T-helper 17 cell (primary cell): ENCODE results near the gene FAM217A. TPM values are rescaled to one million over a fixed set of nuclear protein-coding genes. Genes with fewer than 3 reads are reported as not detected.
A peak's percentile ranks its signal among the peaks of the same experiment; 100 is the strongest.
"Not testable (repeated sequence)": the region's sequence is repeated elsewhere in the genome, so short reads cannot be mapped to it uniquely, and the experiment has no call there.

ENCODE experiments used
- ATAC-seq: fragments of 150-1000 bp; cut with Tn5 transposase; 2 replicates; pipeline ENCODE4 v1.10.0; 2021; ENCODE audit warnings: mild to moderate bottlenecking, moderate library complexity
- DNase-seq, 3 donors: peaks; one replicate each; pipeline versions ENCODE4 v3.0.0 to v3.0.0-alpha.2; 2020 to 2021
- H3K9me3 ChIP-seq: one replicate; pipeline ENCODE4 v1.7.0; 2013; ENCODE audit warnings: low read length, mild to moderate bottlenecking; ENCODE audit not compliant: control insufficient read depth, poor library complexity, severe bottlenecking
- H3K27ac Mint-ChIP-seq: one replicate; pipeline ENCODE4 v1.8.0; 2022; ENCODE audit warnings: mild to moderate bottlenecking, moderate library complexity, mixed read lengths
- H3K27me3 Mint-ChIP-seq: one replicate; pipeline ENCODE4 v1.8.0; 2022; ENCODE audit warnings: mixed read lengths
- H3K36me3 Mint-ChIP-seq: one replicate; pipeline ENCODE4 v1.8.0; 2022; ENCODE audit warnings: low read depth, mixed read lengths
- H3K4me1 Mint-ChIP-seq: one replicate; pipeline ENCODE4 v1.8.0; 2022; ENCODE audit warnings: mild to moderate bottlenecking, mixed read lengths
- H3K4me3 Mint-ChIP-seq: one replicate; pipeline ENCODE4 v1.8.0; 2022; ENCODE audit warnings: mild to moderate bottlenecking, moderate library complexity, mixed read lengths
- total RNA-seq, 4 donors: library from RNA in 2 of 4; stranded (reverse) in 2 of 4; gene quantifications; one replicate each; pipeline ENCODE4 v1.2.3 and lab custom pipeline; 2022 to 2026

Gene FAM217A
- total RNA-seq, 2 donors from 2014 or later = not detected

- Mint-ChIP-seq H3K36me3 (no peaks in the 10 kb centered on the region), H3K27ac (no peak overlapping the region), H3K4me1 (no peaks in the 10 kb centered on the region), H3K4me3 (no peak overlapping the region), H3K27me3 (peaks cover 12% of the 10 kb centered on the region)
- ATAC-seq (no peak), DNase-seq (no peak)
- H3K9me3 ChIP-seq = no peaks in the 10 kb centered on the region
Measured at GRCh38 chr6:4103929-4104328, 25.0 kb upstream of the FAM217A start.

- ATAC-seq (no peak), DNase-seq (no peak)
- no peak overlapping the region for H3K4me3 Mint-ChIP-seq
- no peaks in the 10 kb centered on the region for H3K9me3 ChIP-seq
- H3K27me3 Mint-ChIP-seq = peaks cover 14% of the 10 kb centered on the region
- H3K36me3 Mint-ChIP-seq = no peaks in the 10 kb centered on the region
- H3K27ac Mint-ChIP-seq = no peak overlapping the region
- no peaks in the 10 kb centered on the region for H3K4me1 Mint-ChIP-seq
Measured at GRCh38 chr6:4102687-4103244, 23.8 kb upstream of the FAM217A start.

GRCh38 chr6:4101298-4101697 is 22.4 kb upstream of the FAM217A start:
- H3K36me3 Mint-ChIP-seq = no peaks in the 10 kb centered on the region
- H3K27me3 Mint-ChIP-seq = peaks cover 14% of the 10 kb centered on the region
- H3K4me3 Mint-ChIP-seq = no peak overlapping the region
- ATAC-seq = no peak
- no peak for DNase-seq
- no peaks in the 10 kb centered on the region for H3K4me1 Mint-ChIP-seq
- H3K9me3 ChIP-seq = no peaks in the 10 kb centered on the region
- H3K27ac Mint-ChIP-seq = no peak overlapping the region

- Mint-ChIP-seq H3K36me3 (no peaks in the 10 kb centered on the region), H3K27ac (no peak overlapping the region)
Measured at GRCh38 chr6:4100655-4101054, 21.7 kb upstream of the FAM217A start.

GRCh38 chr6:4093288-4093687 is 14.4 kb upstream of the FAM217A start:
- Mint-ChIP-seq H3K36me3 (no peaks in the 10 kb centered on the region), H3K27ac (no peak overlapping the region), H3K4me3 (no peak overlapping the region), H3K4me1 (no peaks in the 10 kb centered on the region), H3K27me3 (peaks cover 7% of the 10 kb centered on the region)
- ATAC-seq (no peak), DNase-seq (no peak)
- no peaks in the 10 kb centered on the region for H3K9me3 ChIP-seq

More at GRCh38 chr6:4100655-4101054, 21.7 kb upstream of the FAM217A start:
- no peak for DNase-seq
- ATAC-seq = no peak
- H3K4me1 Mint-ChIP-seq = no peaks in the 10 kb centered on the region
- H3K4me3 Mint-ChIP-seq = no peak overlapping the region
- H3K9me3 ChIP-seq = no peaks in the 10 kb centered on the region
- peaks cover 12% of the 10 kb centered on the region for H3K27me3 Mint-ChIP-seq

GRCh38 chr6:4091941-4092340 is 13.0 kb upstream of the FAM217A start:
- DNase-seq = no peak
- Mint-ChIP-seq H3K27ac (no peak overlapping the region), H3K4me1 (no peaks in the 10 kb centered on the region), H3K4me3 (no peak overlapping the region), H3K27me3 (peaks cover 8% of the 10 kb centered on the region), H3K36me3 (no peaks in the 10 kb centered on the region)
- no peak for ATAC-seq
- H3K9me3 ChIP-seq = no peaks in the 10 kb centered on the region

- H3K27ac Mint-ChIP-seq, DNase-seq, ATAC-seq, H3K9me3 ChIP-seq, H3K4me1 Mint-ChIP-seq, H3K36me3 Mint-ChIP-seq, H3K4me3 Mint-ChIP-seq, H3K27me3 Mint-ChIP-seq: not testable (repeated sequence)
Measured at GRCh38 chr6:4090043-4090442, 11.1 kb upstream of the FAM217A start.

GRCh38 chr6:4088704-4089103 is 9.8 kb upstream of the FAM217A start:
- H3K27me3 Mint-ChIP-seq = peaks cover 8% of the 10 kb centered on the region
- no peak for ATAC-seq
- DNase-seq = no peak
- H3K27ac Mint-ChIP-seq = no peak overlapping the region
- no peak overlapping the region for H3K4me3 Mint-ChIP-seq
- H3K4me1 Mint-ChIP-seq = peaks cover 3% of the 10 kb centered on the region
- H3K9me3 ChIP-seq = no peaks in the 10 kb centered on the region
- H3K36me3 Mint-ChIP-seq = peaks cover 2% of the 10 kb centered on the region

- DNase-seq = no peak
- Mint-ChIP-seq H3K27ac (no peak overlapping the region), H3K4me3 (no peak overlapping the region), H3K36me3 (peaks cover 2% of the 10 kb centered on the region), H3K4me1 (peaks cover 3% of the 10 kb centered on the region), H3K27me3 (peaks cover 12% of the 10 kb centered on the region)
- no peaks in the 10 kb centered on the region for H3K9me3 ChIP-seq
- ATAC-seq = no peak
Measured at GRCh38 chr6:4085332-4085700, 6.4 kb upstream of the FAM217A start.

GRCh38 chr6:4084444-4085331 is 5.8 kb upstream of the FAM217A start:
- Mint-ChIP-seq H3K27ac (no peak overlapping the region), H3K36me3 (peaks cover 2% of the 10 kb centered on the region), H3K27me3 (peaks cover 16% of the 10 kb centered on the region), H3K4me1 (peaks cover 6% of the 10 kb centered on the region), H3K4me3 (no peak overlapping the region)
- H3K9me3 ChIP-seq = no peaks in the 10 kb centered on the region
- no peak for ATAC-seq
- DNase-seq = no peak

- H3K36me3 Mint-ChIP-seq = peaks cover 4% of the 10 kb centered on the region
- H3K4me1 Mint-ChIP-seq = no peaks in the 10 kb centered on the region
- no peaks in the 10 kb centered on the region for H3K9me3 ChIP-seq
- H3K27me3 Mint-ChIP-seq = peaks cover 24% of the 10 kb centered on the region
- DNase-seq = no peak
- no peak overlapping the region for H3K27ac Mint-ChIP-seq
- no peak for ATAC-seq
- H3K4me3 Mint-ChIP-seq = no peak overlapping the region
Measured at GRCh38 chr6:4074478-4075235, 4.3 kb downstream of the FAM217A start.

GRCh38 chr6:4071330-4071729 is 7.6 kb downstream of the FAM217A start:
- H3K4me3 Mint-ChIP-seq = no peak overlapping the region
- no peak overlapping the region for H3K27ac Mint-ChIP-seq
- peaks cover 6% of the 10 kb centered on the region for H3K27me3 Mint-ChIP-seq
- no peaks in the 10 kb centered on the region for H3K36me3 Mint-ChIP-seq
- H3K4me1 Mint-ChIP-seq = no peaks in the 10 kb centered on the region
- DNase-seq = no peak
- no peak for ATAC-seq
- H3K9me3 ChIP-seq = no peaks in the 10 kb centered on the region

- H3K4me3 Mint-ChIP-seq = peak overlapping the region; percentile 59
- DNase-seq (no peak), ATAC-seq (no peak)
- H3K9me3 ChIP-seq = no peaks in the 10 kb centered on the region
- H3K27ac Mint-ChIP-seq = no peak overlapping the region
- peaks cover 3% of the 10 kb centered on the region for H3K36me3 Mint-ChIP-seq
- H3K27me3 Mint-ChIP-seq = no peaks in the 10 kb centered on the region
- H3K4me1 Mint-ChIP-seq = peaks cover 3% of the 10 kb centered on the region
Measured at GRCh38 chr6:4069199-4069598, 9.7 kb downstream of the FAM217A start.
